Bronchial epithelial cell (primary cell): Measurements from ENCODE around the gene WDR53. TPM values are rescaled to one million over a fixed set of nuclear protein-coding genes. Genes with fewer than 3 reads are reported as not detected.
"Not testable (repeated sequence)": the region's sequence is repeated elsewhere in the genome, so short reads cannot be mapped to it uniquely, and the experiment has no call there.

Experiments used
- DNase-seq: peaks from one replicate; pipeline ENCODE4 v3.0.0-alpha.2; 2010; ENCODE audit warnings: low read depth
- FAIRE-seq: peaks from 2 replicates; lab custom pipeline; 2011; peaks lifted over from hg19 to GRCh38; lab: Jason Lieb, UNC
- H3K27me3 ChIP-seq: 2 replicates; pipeline ENCODE4 v1.5.1; 2011; ENCODE audit warnings: low read length; ENCODE audit not compliant: control insufficient read depth, insufficient read depth
- H3K36me3 ChIP-seq: 2 replicates; pipeline ENCODE4 v1.5.1; 2011; ENCODE audit warnings: low read length; ENCODE audit not compliant: control insufficient read depth, insufficient read depth
- H3K4me3 ChIP-seq: 2 replicates; pipeline ENCODE4 v1.5.1; 2011; ENCODE audit warnings: mild to moderate bottlenecking, low read depth, low read length, control low read depth
- CTCF ChIP-seq: IDR thresholded peaks from 2 replicates; pipeline ENCODE4 v1.5.1; 2011; ENCODE audit warnings: mild to moderate bottlenecking, moderate library complexity, low read length, control low read depth, inconsistent platforms; ENCODE audit not compliant: insufficient read depth, severe bottlenecking
- total RNA-seq: library from RNA; depleted of rRNA; stranded (reverse); fragments of >200 nt; gene quantifications from 2 replicates; pipeline ENCODE4 v1.2.1, GENCODE V29; 2014

Gene WDR53
- total RNA-seq, 1 donor from 2014 or later, result 9.5 TPM

- H3K27me3 ChIP-seq, result no peaks in the 10 kb centered on the region
- no peak for TF ChIP-seq CTCF
- FAIRE-seq (no peak), DNase-seq (peak; percentile 93)
- no peaks in the 10 kb centered on the region for H3K36me3 ChIP-seq
- no peak overlapping the region for H3K4me3 ChIP-seq
Measured at GRCh38 chr3:196517919-196518318, 50.4 kb downstream of the WDR53 start.

- no peak for FAIRE-seq
- Histone ChIP-seq H3K36me3 (no peaks in the 10 kb centered on the region), H3K4me3 (no peak overlapping the region), H3K27me3 (no peaks in the 10 kb centered on the region)
- no peak for TF ChIP-seq CTCF
- no peak for DNase-seq
Measured at GRCh38 chr3:196517162-196517800, 51.1 kb downstream of the WDR53 start.

GRCh38 chr3:196514913-196515621, 53.3 kb downstream of the WDR53 start, which contains the start of gene SMCO1:
SMCO1 (minus strand) TSS chr3:196515346; CDS start chr3:196515209, 137 bp downstream.
- Histone ChIP-seq H3K36me3 (no peaks in the 10 kb centered on the region), H3K27me3 (no peaks in the 10 kb centered on the region), H3K4me3 (no peak within 1 kb of the TSS)
- DNase-seq, result no peak
- no peak for FAIRE-seq
- no peak for TF ChIP-seq CTCF

GRCh38 chr3:196514350-196514716, 54.0 kb downstream of the WDR53 start:
- no peak overlapping the region for H3K4me3 ChIP-seq
- H3K27me3 ChIP-seq, result no peaks in the 10 kb centered on the region
- DNase-seq (no peak), FAIRE-seq (no peak)
- H3K36me3 ChIP-seq, result no peaks in the 10 kb centered on the region
- no peak for TF ChIP-seq CTCF

GRCh38 chr3:196513697-196514349, 54.5 kb downstream of the WDR53 start:
- FAIRE-seq, result no peak
- Histone ChIP-seq H3K27me3 (no peaks in the 10 kb centered on the region), H3K36me3 (no peaks in the 10 kb centered on the region), H3K4me3 (no peak overlapping the region)
- peak; percentile 55 for DNase-seq
- no peak for TF ChIP-seq CTCF

- not testable (repeated sequence) for FAIRE-seq
Measured at GRCh38 chr3:196511646-196512425, 56.5 kb downstream of the WDR53 start.

GRCh38 chr3:196511108-196511507, 57.2 kb downstream of the WDR53 start:
- DNase-seq, H3K27me3 ChIP-seq, FAIRE-seq, H3K36me3 ChIP-seq, H3K4me3 ChIP-seq: not testable (repeated sequence)

More at GRCh38 chr3:196511646-196512425, 56.5 kb downstream of the WDR53 start:
- peak; percentile 75 for DNase-seq
- not testable (repeated sequence) for H3K4me3 ChIP-seq, H3K27me3 ChIP-seq, H3K36me3 ChIP-seq
